GM11168 (cell line): ENCODE measurements around the gene FAM32A.

Experiments
- in situ Hi-C: fragments of 300-500 bp; cut with MboI; formaldehyde crosslinking; loops from one replicate; pipeline ENCODE4 v1.12.0; 2022; ENCODE audit warnings: low sequenced_read_pairs; ENCODE audit not compliant: unreplicated experiment

FAM32A gene

GRCh38 chr19:16185123-16185767, at the start of gene FAM32A:
TSS of gene FAM32A (plus strand) at chr19:16185410. CDS start at chr19:16185443, 33 bp downstream.
- in situ Hi-C loops, result loop anchor here (5.0 to 25.0 kb wide), 2 partner anchors 138 to 548 kb away; partner anchors contain the start of gene CYP4F3

DNA sequence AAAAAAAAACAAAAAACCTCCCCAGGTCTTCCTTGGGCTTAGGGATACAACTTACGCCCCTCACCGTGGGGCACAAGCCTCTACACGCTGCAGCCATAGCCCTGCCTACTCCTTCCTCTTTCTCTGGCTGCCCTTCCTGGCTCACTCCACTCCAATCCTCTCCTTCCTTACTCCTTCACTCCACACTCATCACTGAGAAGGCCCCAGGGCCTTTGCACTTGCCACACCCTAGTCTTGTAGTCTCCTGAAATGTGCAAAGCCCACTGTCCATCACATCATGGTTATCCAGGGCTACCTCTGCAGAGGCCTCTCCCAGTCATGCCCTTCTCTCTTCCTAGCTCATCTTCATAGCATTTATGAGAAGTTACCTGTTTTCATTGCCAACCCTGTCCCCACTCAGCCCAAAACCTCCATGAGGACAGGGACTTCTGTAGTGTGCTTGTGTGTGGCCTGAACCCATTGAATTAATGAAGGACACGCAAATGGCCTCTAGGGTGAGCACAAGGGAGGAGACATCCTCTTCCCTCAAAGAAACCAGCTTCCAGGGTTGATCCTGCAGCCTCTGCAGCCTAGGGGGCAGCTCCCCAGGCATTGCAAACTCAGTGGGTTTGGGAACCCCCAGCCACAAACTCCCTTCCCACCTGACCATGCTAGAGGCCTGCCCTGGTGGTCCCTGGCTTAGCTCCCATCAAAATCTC, 49.6 kb upstream of the FAM32A start:
- in situ Hi-C loops, result no loop called here

- in situ Hi-C loops, result no loop called here
These were observed 48.8 kb upstream of the FAM32A start for GRCh38 chr19:16136185-16136999.

DNA sequence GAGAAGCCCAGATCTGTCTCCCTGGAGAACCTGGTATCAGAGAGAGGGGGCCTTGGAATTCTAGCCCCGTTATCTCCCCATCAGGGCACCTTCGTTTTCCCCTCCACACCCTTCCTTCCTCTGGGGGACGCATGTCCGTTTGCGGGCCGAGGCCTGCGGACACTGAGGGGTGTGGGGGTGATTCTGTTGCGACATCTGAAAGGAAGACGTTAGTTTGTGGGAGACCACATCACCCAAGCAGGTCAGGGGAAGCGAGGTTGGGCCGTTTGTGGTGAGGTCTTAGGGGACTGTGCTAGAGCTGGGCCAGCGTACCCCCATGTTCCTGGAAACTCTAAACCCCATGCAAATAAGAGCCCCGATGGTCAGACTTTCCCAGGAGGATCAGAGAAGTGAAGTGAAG, 45.5 kb upstream of the FAM32A start:
- in situ Hi-C loops, result no loop called here

GRCh38 chr19:16141043-16141442, 44.2 kb upstream of the FAM32A start:
- in situ Hi-C loops, result no loop called here

GRCh38 chr19:16142032-16142580, 43.1 kb upstream of the FAM32A start:
- in situ Hi-C loops, result no loop called here

DNA sequence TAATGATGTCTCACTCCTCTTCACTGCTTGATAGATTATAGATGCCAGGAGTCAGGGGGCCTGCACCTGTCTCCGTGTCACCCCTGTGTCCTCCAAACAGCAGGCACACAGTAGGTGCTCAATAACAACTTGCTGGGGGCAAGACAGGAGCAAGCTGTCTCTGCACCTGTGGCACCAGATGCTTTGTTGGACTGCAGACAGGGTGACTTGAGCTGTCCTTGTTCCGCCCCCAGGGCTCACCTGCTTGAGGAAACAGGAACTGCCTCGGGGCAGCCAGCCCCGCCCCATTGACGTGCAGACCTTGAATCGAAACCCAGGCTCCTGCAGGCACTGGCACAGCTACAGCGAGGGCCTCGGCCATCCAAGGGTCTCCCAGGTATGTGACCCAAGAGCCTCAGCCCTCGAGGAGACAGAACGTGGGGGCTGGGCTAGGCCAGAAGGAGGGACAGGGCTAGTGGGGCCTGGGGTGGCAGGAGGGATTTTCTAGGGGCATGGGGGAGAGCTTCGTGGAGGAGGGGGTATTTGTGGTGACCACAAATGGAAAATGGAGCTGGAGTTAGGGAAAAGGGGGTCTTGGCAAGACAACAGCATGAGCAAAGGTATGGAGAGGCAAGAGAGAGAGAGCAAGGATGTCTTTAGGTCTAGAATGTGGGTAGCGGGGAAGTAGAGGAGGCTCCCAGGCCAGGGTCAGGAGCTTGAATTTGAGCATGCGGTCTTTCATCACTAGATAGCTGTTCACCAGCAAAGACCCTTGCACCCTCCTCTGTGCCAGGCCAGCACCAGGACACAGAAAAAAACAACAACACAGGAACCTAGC, 41.6 kb upstream of the FAM32A start, which contains the start of gene HSH2D:
HSH2D (plus strand) TSS at position 287 of the 817 bp plus-strand sequence. CDS start 5,066 bp downstream, outside the sequence.
- in situ Hi-C loops, result no loop called here

GRCh38 chr19:16144216-16144581, 41.0 kb upstream of the FAM32A start:
- in situ Hi-C loops, result no loop called here

- in situ Hi-C loops, result no loop called here
These were observed 39.1 kb upstream of the FAM32A start for GRCh38 chr19:16146112-16146511.

DNA sequence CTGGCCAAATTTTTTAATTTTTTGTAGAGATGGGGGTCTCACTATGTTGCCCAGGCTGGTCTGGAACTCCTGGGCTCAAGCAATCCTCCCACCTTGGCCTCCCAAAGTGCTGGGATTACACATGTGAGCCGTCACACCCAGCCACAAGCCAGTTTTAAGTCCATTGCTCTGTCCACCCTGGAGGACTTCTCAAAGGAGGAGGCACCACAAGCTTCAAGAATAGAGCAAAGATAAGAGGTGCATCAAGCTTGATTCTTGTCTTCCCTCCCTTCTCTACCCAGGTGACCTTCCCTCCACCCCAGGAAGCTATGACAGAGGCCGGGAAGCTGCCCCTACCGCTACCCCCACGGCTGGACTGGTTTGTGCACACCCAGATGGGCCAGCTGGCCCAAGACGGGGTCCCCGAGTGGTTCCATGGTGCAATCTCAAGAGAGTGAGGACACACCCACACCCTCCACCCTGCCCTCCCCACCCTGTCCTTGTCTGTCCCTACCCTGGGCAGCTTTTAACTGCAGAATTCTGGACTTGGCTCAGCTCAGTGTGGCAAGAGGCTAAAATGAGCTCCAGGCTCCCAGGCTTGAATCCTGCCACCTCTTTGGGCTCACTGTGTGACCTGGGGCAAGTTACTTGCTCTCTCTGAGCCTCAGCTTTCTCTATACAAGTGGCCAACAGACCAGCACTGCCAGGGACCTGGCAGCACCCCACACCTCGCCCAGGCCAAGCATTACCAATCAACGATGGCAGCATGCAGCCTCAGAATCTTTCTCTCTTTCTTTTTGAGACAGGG, 36.6 kb upstream of the FAM32A start:
- in situ Hi-C loops, result no loop called here

DNA sequence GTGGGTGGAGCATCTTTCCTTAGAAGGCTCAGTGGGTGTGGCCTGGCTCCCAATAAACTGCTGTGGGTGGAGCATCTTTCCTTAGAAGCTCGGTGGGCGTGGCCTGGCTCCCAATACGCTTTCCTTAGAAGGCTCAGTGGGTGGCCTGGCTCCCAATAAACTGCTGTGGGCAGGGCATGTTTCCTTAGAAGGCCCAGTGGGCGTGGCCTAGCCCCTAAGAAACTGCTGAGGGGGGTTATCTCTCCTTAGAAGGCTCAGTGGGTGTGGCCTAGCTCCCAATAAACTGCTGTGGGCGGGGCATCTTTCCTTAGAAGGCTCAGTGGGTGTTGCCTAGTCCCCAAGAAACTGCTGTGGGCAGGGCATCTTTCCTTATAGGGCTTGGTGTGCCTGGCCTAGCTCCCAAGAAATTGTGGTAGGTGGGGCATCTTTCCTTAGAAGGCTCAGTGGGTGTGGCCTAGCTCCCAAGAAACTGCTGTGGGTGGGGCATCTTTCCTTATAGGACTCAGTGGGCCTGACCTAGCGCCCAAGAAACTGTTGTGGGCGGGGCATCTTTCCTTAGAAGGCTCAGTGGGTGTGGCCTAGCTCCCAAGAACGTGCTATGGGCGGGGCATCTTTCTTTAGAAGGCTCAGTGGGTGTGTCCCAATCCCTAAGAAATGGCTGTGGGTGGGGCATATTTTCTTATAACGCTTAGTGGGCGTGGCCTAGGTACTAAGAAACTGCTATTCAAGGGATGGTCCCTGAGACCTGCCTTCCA, 31.5 kb upstream of the FAM32A start:
- in situ Hi-C loops, result no loop called here

GRCh38 chr19:16154557-16154956, 30.7 kb upstream of the FAM32A start:
- in situ Hi-C loops, result no loop called here

DNA sequence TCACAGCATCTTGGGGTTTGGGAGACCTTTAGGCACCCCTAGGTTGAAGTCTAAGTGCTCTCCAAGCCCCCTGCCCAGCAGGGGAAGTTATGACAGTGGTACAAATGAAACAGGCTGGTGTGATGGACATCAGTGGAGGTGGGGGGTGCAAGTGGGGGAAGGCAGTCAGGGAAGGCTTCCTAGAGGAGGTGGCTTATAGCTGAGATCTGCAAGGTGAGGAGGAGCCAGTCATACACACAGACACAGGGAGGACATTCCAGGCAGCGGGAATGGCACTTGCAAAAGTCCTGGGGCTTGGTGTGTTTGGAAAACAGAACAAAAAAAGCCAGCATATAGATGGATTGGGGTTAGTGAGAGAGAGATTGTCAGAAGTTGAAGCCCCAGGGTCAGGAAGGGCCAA, 30.1 kb upstream of the FAM32A start:
- in situ Hi-C loops, result no loop called here

- in situ Hi-C loops, result no loop called here
These were observed 28.3 kb upstream of the FAM32A start for GRCh38 chr19:16156904-16157303.

DNA sequence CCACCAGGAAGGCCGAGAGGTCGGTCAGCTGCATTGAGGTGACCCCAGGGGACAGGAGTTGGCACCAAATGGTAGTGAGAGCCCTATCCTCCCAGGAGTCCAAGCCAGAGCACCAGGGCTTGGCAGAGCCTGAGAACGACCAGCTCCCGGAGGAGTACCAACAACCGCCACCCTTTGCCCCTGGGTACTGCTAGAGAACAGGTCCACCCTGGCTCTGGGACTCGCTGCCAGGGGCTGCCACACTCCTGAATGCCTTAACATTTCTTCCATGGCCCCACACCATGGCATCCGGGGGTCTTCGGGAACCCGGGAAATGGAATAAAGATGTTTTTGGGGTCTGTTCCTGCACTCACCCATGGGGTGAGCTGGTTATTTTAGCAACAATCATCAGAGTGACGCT, 27.6 kb upstream of the FAM32A start:
- in situ Hi-C loops, result no loop called here

DNA sequence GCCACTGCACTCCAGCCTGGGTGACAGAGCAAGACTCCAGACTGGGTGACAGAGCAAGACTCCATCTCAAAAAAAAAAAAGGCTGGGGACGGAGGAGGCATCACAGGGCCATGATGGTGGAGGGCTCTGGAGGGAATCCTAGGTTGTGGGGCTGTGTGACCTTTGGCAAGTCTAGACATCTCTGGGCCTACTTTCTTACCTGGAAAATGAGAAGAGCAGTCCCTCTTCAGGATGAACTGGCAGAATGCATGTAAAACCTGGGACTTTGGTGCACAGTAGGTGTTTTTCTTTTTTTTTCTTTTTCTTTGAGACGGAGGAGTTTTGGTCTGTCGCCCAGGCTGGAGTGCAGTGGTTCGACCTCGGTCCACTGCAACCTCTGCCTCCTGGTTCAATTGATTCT, 25.6 kb upstream of the FAM32A start:
- in situ Hi-C loops, result no loop called here

DNA sequence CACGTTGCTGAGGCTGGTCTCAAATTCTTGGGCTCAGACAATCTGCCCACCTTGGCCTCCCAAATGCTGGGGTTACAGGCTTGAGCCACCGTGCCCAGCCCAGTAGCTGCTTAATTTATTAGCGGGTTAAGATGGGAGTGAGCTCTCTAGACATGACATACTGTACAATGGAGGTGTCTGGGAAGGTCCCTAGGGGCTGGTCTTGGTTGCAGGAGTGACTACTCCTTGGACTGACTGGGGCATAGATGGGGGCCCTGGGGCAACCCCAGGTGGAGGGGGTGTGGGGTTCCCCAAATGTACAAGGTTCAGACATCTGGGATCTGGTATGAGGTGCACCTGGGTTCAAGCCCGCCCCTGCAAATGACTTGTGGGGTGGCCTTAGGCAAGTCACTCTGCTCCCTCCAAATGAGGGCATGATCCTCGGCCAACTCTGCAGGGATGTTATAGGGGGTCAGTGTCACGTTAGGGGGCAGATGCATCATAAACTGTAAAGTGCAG, 24.7 kb upstream of the FAM32A start:
- in situ Hi-C loops, result no loop called here

GRCh38 chr19:16160943-16161560, 24.2 kb upstream of the FAM32A start:
- in situ Hi-C loops, result no loop called here
